WI38 (cell line): ENCODE measurements around the gene CARHSP1.
"Not testable (repeated sequence)": the region's sequence is repeated elsewhere in the genome, so short reads cannot be mapped to it uniquely, and the experiment has no call there.

Experiments
- H3K4me3 ChIP-seq: 2 replicates; pipeline ENCODE4 v1.5.1; 2011; ENCODE audit warnings: low read depth, mild to moderate bottlenecking, control low read depth, low read length
- CTCF ChIP-seq: IDR thresholded peaks from 2 replicates; pipeline ENCODE4 v1.5.1; 2012; ENCODE audit warnings: low read depth, mild to moderate bottlenecking, control low read depth, low read length

Gene CARHSP1

GRCh38 chr16:8885674-8886592 lies 17.1 kb upstream of the CARHSP1 start:
- TF ChIP-seq CTCF: no peak; the same call in 1 of the 2 replicates
- no peak overlapping the region for H3K4me3 ChIP-seq

- TF ChIP-seq CTCF: no peak
- H3K4me3 ChIP-seq: no peak overlapping the region
These were observed 14.0 kb upstream of the CARHSP1 start for GRCh38 chr16:8882725-8883377.

- H3K4me3 ChIP-seq: no peak within 1 kb of the TSS
These were observed 13.3 kb upstream of the CARHSP1 start, which contains the start of gene LITAFD for GRCh38 chr16:8882041-8882617. TSS of gene LITAFD (plus strand) at chr16:8882351. CDS start at chr16:8884356, 2,005 bp downstream.

GRCh38 chr16:8880839-8881510 lies 12.2 kb upstream of the CARHSP1 start:
- no peak for TF ChIP-seq CTCF
- H3K4me3 ChIP-seq: no peak overlapping the region

More at GRCh38 chr16:8882041-8882617, 13.3 kb upstream of the CARHSP1 start, which contains the start of gene LITAFD:
- TF ChIP-seq CTCF: no peak

GRCh38 chr16:8878523-8878911 lies 9.7 kb upstream of the CARHSP1 start:
- TF ChIP-seq CTCF: no peak
- H3K4me3 ChIP-seq: no peak overlapping the region

GRCh38 chr16:8877894-8878522 lies 9.2 kb upstream of the CARHSP1 start:
- H3K4me3 ChIP-seq: no peak overlapping the region
- TF ChIP-seq CTCF: no peak

GRCh38 chr16:8875317-8875716 lies 6.5 kb upstream of the CARHSP1 start:
- not testable (repeated sequence) for H3K4me3 ChIP-seq
